H9 (cell line): ENCODE measurements around the gene RTTN. TPM values are rescaled to one million over a fixed set of nuclear protein-coding genes. Genes with fewer than 3 reads are reported as not detected.

Source experiments
- DNase-seq: peaks from one replicate; pipeline ENCODE4 v3.0.0-alpha.2; 2017
- H2AFZ ChIP-seq: one replicate; pipeline ENCODE4 v1.6.1; 2013; ENCODE audit warnings: mild to moderate bottlenecking, low read length, control low read depth, moderate library complexity
- H2AK5ac ChIP-seq: 2 replicates; pipeline ENCODE4 v1.6.1; 2013; ENCODE audit warnings: low read length, control low read depth, mixed read lengths; ENCODE audit not compliant: insufficient read length
- H2BK120ac ChIP-seq: one replicate; pipeline ENCODE4 v1.6.1; 2013; ENCODE audit warnings: low read depth, mild to moderate bottlenecking, low read length, control low read depth, inconsistent platforms; ENCODE audit not compliant: poor library complexity, severe bottlenecking
- H2BK12ac ChIP-seq: 2 replicates; pipeline ENCODE4 v1.6.1; 2013; ENCODE audit warnings: low read length, control low read depth, mixed read lengths, low read depth; ENCODE audit not compliant: insufficient read length
- H2BK15ac ChIP-seq: 2 replicates; pipeline ENCODE4 v1.6.1; 2013; ENCODE audit warnings: low read depth, low read length, control low read depth
- H2BK20ac ChIP-seq: one replicate; pipeline ENCODE4 v1.6.1; 2013; ENCODE audit warnings: low read depth, mild to moderate bottlenecking, low read length, control low read depth, inconsistent platforms; ENCODE audit not compliant: poor library complexity, severe bottlenecking
- H2BK5ac ChIP-seq: 2 replicates; pipeline ENCODE4 v1.6.1; 2013; ENCODE audit warnings: low read length, control low read depth, mixed read lengths; ENCODE audit not compliant: insufficient read length
- H3K14ac ChIP-seq: 2 replicates; pipeline ENCODE4 v1.6.1; 2013; ENCODE audit warnings: low read length, control low read depth; ENCODE audit not compliant: insufficient read depth
- H3K18ac ChIP-seq: 2 replicates; pipeline ENCODE4 v1.6.1; 2013; ENCODE audit warnings: low read depth, mild to moderate bottlenecking, mixed read lengths, low read length, control low read depth; ENCODE audit not compliant: insufficient read length
- H3K23ac ChIP-seq: 2 replicates; pipeline ENCODE4 v1.6.1; 2013; ENCODE audit warnings: low read length, control low read depth, mixed read lengths, low read depth; ENCODE audit not compliant: insufficient read length
- H3K23me2 ChIP-seq: 2 replicates; pipeline ENCODE4 v1.6.1; 2013; ENCODE audit warnings: low read depth, mild to moderate bottlenecking, mixed read lengths, low read length, control low read depth; ENCODE audit not compliant: insufficient read length, poor library complexity, severe bottlenecking
- H3K27ac ChIP-seq: 2 replicates; pipeline ENCODE4 v1.5.1; 2013; ENCODE audit warnings: low read length, control low read depth, mixed read lengths, low read depth; ENCODE audit not compliant: insufficient read length
- H3K27me3 ChIP-seq: 2 replicates; pipeline ENCODE4 v1.6.1; 2013; ENCODE audit warnings: low read length, control low read depth, inconsistent platforms; ENCODE audit not compliant: insufficient read depth
- H3K4ac ChIP-seq: 2 replicates; pipeline ENCODE4 v1.6.1; 2013; ENCODE audit warnings: low read depth, mild to moderate bottlenecking, control low read depth, inconsistent platforms, low read length, moderate library complexity
- H3K4me1 ChIP-seq: 2 replicates; pipeline ENCODE4 v1.6.1; 2013; ENCODE audit warnings: low read length, control low read depth, inconsistent platforms; ENCODE audit not compliant: insufficient read depth
- H3K4me2 ChIP-seq: 2 replicates; pipeline ENCODE4 v1.6.1; 2013; ENCODE audit warnings: low read length, control low read depth, mixed read lengths; ENCODE audit not compliant: insufficient read length, insufficient read depth
- H3K56ac ChIP-seq: 2 replicates; pipeline ENCODE4 v1.6.1; 2013; ENCODE audit warnings: low read depth, mild to moderate bottlenecking, mixed read lengths, low read length, control low read depth; ENCODE audit not compliant: insufficient read length
- H3K79me1 ChIP-seq: 2 replicates; pipeline ENCODE4 v1.6.1; 2013; ENCODE audit warnings: low read depth, mild to moderate bottlenecking, moderate library complexity, low read length, control low read depth, inconsistent platforms; ENCODE audit not compliant: insufficient read depth, poor library complexity, severe bottlenecking
- H3K79me2 ChIP-seq: 2 replicates; pipeline ENCODE4 v1.6.1; 2013; ENCODE audit warnings: low read length, control low read depth, inconsistent platforms; ENCODE audit not compliant: insufficient read depth
- H3K9ac ChIP-seq: 2 replicates; pipeline ENCODE4 v1.6.1; 2013; ENCODE audit warnings: low read length, control low read depth, mixed read lengths; ENCODE audit not compliant: insufficient read length; ENCODE audit errors: extremely low read depth
- H3K9me3 ChIP-seq: one replicate; pipeline ENCODE4 v1.6.1; 2013; ENCODE audit warnings: low read depth, low read length, inconsistent platforms; ENCODE audit not compliant: control insufficient read depth
- H3T11ph ChIP-seq: one replicate; pipeline ENCODE4 v1.6.1; 2013; ENCODE audit warnings: mild to moderate bottlenecking, low read length, control low read depth, inconsistent platforms
- H4K20me1 ChIP-seq: one replicate; pipeline ENCODE4 v1.6.1; 2013; ENCODE audit not compliant: control insufficient read depth, insufficient read length, insufficient read depth
- H4K5ac ChIP-seq: 2 replicates; pipeline ENCODE4 v1.6.1; 2013; ENCODE audit warnings: low read depth, mild to moderate bottlenecking, mixed read lengths, low read length, control low read depth; ENCODE audit not compliant: insufficient read length
- H4K8ac ChIP-seq: replicated peaks from 2 replicates; pipeline ENCODE4 v1.6.1; 2013; ENCODE audit warnings: low read length, control low read depth, mixed read lengths, low read depth; ENCODE audit not compliant: insufficient read length
- H4K91ac ChIP-seq: 2 replicates; pipeline ENCODE4 v1.6.1; 2013; ENCODE audit warnings: low read depth, mild to moderate bottlenecking, moderate library complexity, mixed read lengths, low read length, control low read depth; ENCODE audit not compliant: insufficient read length
- H3K27ac Mint-ChIP-seq, 3 experiments: 2 replicates in 2 of 3; 3 replicates in 1 of 3; pipeline ENCODE4 v1.8.0; 2020 to 2021; ENCODE audit warnings: mixed read lengths in 3 of 3, mild to moderate bottlenecking in 1 of 3, moderate library complexity in 1 of 3
- H3K27me3 Mint-ChIP-seq: 2 replicates; pipeline ENCODE4 v1.8.0; 2021; ENCODE audit warnings: low read depth, mild to moderate bottlenecking, moderate library complexity, mixed read lengths
- H3K36me3 Mint-ChIP-seq, 3 experiments: 2 replicates in 2 of 3; 3 replicates in 1 of 3; pipeline ENCODE4 v1.8.0; 2020 to 2021; ENCODE audit warnings: low read depth in 3 of 3, mixed read lengths in 3 of 3; ENCODE audit not compliant: insufficient read depth in 1 of 3
- H3K4me1 Mint-ChIP-seq, 2 experiments: 2 replicates each; pipeline ENCODE4 v1.8.0; 2020; ENCODE audit warnings: mixed read lengths in 2 of 2
- H3K4me3 Mint-ChIP-seq, 2 experiments: 2 replicates in 1 of 2; 3 replicates in 1 of 2; pipeline ENCODE4 v1.8.0; 2020 to 2021; ENCODE audit warnings: mild to moderate bottlenecking in 2 of 2, mixed read lengths in 2 of 2, moderate library complexity in 1 of 2
- H3K9me3 Mint-ChIP-seq, 2 experiments: 2 replicates in 1 of 2; 3 replicates in 1 of 2; pipeline ENCODE4 v1.8.0; 2020; ENCODE audit warnings: mild to moderate bottlenecking in 2 of 2, mixed read lengths in 2 of 2, moderate library complexity in 1 of 2
- CTCF ChIP-seq: fragments of 200-600 bp; sonication (generic); conservative IDR thresholded peaks from 3 replicates; pipeline ENCODE4 v1.8.0; 2021; ENCODE audit warnings: antibody characterized with exemption, mild to moderate bottlenecking
- WGBS: extraction: QIAGEN DNeasy Blood & Tissue Kit; methylation state at CpG from one replicate; pipeline ENCODE4 v1.1.7; 2013; ENCODE audit warnings: missing lambda C conversion rate, low lambda C conversion rate, mixed read lengths; ENCODE audit not compliant: insufficient read length; ENCODE audit errors: extremely low coverage; 5-methylcytosine and 5-hydroxymethylcytosine counted together
- total RNA-seq: library from RNA; stranded (reverse); gene quantifications from 2 replicates; pipeline ENCODE4 v1.2.1, GENCODE V29; 2021

The RTTN gene
- total RNA-seq, 1 experiment from 2014 or later = 17.6 TPM

DNA sequence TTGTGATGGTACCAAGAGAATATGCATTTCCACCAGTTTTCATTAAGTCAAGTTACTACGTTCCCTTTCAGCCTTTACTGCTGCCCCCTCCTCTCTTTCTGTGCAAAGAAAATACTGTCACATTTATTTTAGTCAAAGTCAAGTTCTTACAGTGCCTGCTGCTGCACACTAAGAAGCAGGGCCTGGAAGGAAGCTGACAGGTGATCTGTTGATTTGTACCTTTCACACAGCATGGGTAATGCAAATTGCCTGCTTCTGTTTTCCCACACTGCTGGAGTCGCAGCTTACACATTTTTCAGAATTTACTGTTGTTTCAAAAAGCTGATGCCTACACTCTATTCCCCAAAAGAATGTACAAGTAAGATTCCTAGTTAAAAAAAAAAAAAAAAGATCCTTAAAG, 209.1 kb downstream of the RTTN start:
- Histone ChIP-seq H4K20me1 (no peaks in the 10 kb centered on the region), H2AK5ac (no peak overlapping the region), H2BK20ac (no peak overlapping the region), H3K27me3 (peaks cover 3% of the 10 kb centered on the region; the same call in 1 of the 2 replicates), H3T11ph (no peak overlapping the region), H2BK120ac (no peak overlapping the region), H3K79me2 (no peaks in the 10 kb centered on the region), H3K4me1 (peaks cover 5% of the 10 kb centered on the region; the same call in 1 of the 2 replicates), H3K18ac (no peak overlapping the region), H3K23me2 (no peaks in the 10 kb centered on the region), H4K5ac (no peak overlapping the region), H3K23ac (no peak overlapping the region), H4K91ac (no peak overlapping the region), H3K4ac (no peak overlapping the region), H3K27ac (no peak overlapping the region), H2BK12ac (no peak overlapping the region), H3K79me1 (no peaks in the 10 kb centered on the region), H3K14ac (no peak overlapping the region), H3K9me3 (no peaks in the 10 kb centered on the region), H3K9ac (no peak overlapping the region), H2BK15ac (no peak overlapping the region), H3K56ac (no peak overlapping the region), H3K4me2 (no peak overlapping the region), H2AFZ (no peak overlapping the region), H2BK5ac (no peak overlapping the region), H4K8ac (no peak overlapping the region)
- peak overlapping the region in 1 of 3 experiments; percentile 18; a peak in 1 of 7 replicates for H3K27ac Mint-ChIP-seq
- H3K9me3 Mint-ChIP-seq = no peaks in the 10 kb centered on the region; a peak in 1 of 5 replicates
- peaks cover 27 to 30% of the 10 kb centered on the region in 2 experiments for H3K4me1 Mint-ChIP-seq
- H3K4me3 Mint-ChIP-seq = no peak overlapping the region
- no peak for DNase-seq
- H3K36me3 Mint-ChIP-seq = peaks cover 0 to 5% (median 0%) of the 10 kb centered on the region in 3 experiments; a peak in 3 of 7 replicates
- no CpG with 5 or more reads among the region's 2 CpGs for WGBS
- H3K27me3 Mint-ChIP-seq = no peaks in the 10 kb centered on the region
- TF ChIP-seq CTCF = no peak
